HepG2 (cell line): ENCODE measurements around the gene SPTBN2. TPM values are rescaled to one million over a fixed set of nuclear protein-coding genes. Genes with fewer than 3 reads are reported as not detected.

Experiments used
- ATAC-seq: fragments of 200-7000 bp; cut with Tn5 transposase; 3 replicates; pipeline ENCODE4 v1.9.1; 2020; ENCODE audit warnings: mild to moderate bottlenecking, moderate library complexity
- BruUV-seq: library from RNA; stranded (reverse); fragments of 400-500 nt; replicated peaks from 2 replicates; lab custom pipeline; 2021; lab: Mats Ljungman, UMichigan
- CTCF ChIA-PET: fragments of 300-600 bp; formaldehyde crosslinking; extraction: SDS; loops from one replicate; lab custom pipeline; 2021; ENCODE audit warnings: low total read pairs, inconsistent platforms, low intra/inter-chr PET ratio; lab: Yijun Ruan, JAX
- POLR2A ChIA-PET: fragments of 350-600 bp; sonication (Branson Sonifier 250); formaldehyde crosslinking; loops from one replicate; lab custom pipeline; 2020; ENCODE audit warnings: antibody characterized with exemption, inconsistent platforms; lab: Yijun Ruan, JAX
- DNase-seq: peaks from one replicate; pipeline ENCODE4 v3.0.0-alpha.2; 2015; ENCODE audit warnings: low spot score
- FAIRE-seq: peaks from 3 replicates; lab custom pipeline; 2011; peaks lifted over from hg19 to GRCh38; lab: Jason Lieb, UNC
- H2AFZ ChIP-seq: one replicate; pipeline ENCODE4 v1.6.1; 2011; ENCODE audit warnings: low read length, inconsistent platforms
- H3K27ac ChIP-seq: fragments of 300-600 bp; 3 replicates; pipeline ENCODE4 v1.8.0; 2011; ENCODE audit warnings: mixed run types, mild to moderate bottlenecking, mixed read lengths, low read length, inconsistent platforms; ENCODE audit not compliant: insufficient read depth; ENCODE audit errors: extremely low read length
- H3K27me3 ChIP-seq, 2 experiments: fragments of 200-600 bp in 1 of 2; 2 replicates in 1 of 2; 3 replicates in 1 of 2; pipeline versions ENCODE4 v1.6.0 to v1.8.0; 2011; ENCODE audit warnings: low read length in 2 of 2, mild to moderate bottlenecking in 2 of 2, moderate library complexity in 2 of 2, inconsistent platforms in 1 of 2; ENCODE audit not compliant: insufficient read depth in 2 of 2, control insufficient read depth in 1 of 2
- H3K36me3 ChIP-seq, 2 experiments: fragments of 200-600 bp in 1 of 2; replicated peaks in 1 of 2; 2 replicates in 1 of 2; 3 replicates in 1 of 2; pipeline versions ENCODE4 v1.5.1 to v1.8.0; 2011; ENCODE audit warnings: low read length in 2 of 2, inconsistent platforms in 1 of 2; ENCODE audit not compliant: insufficient read depth in 2 of 2, control insufficient read depth in 1 of 2
- H3K4me1 ChIP-seq: 2 replicates; pipeline ENCODE4 v1.5.1; 2012; ENCODE audit warnings: low read length, inconsistent platforms; ENCODE audit not compliant: insufficient read depth
- H3K4me2 ChIP-seq: 2 replicates; pipeline ENCODE4 v1.6.0; 2011; ENCODE audit warnings: low read depth, low read length, inconsistent platforms
- H3K4me3 ChIP-seq, 3 experiments: fragments of 200-600 bp in 1 of 3; sonication (generic), shearing (Covaris generic) in 1 of 3; replicated peaks in 1 of 3; 2 replicates each; pipeline ENCODE4 v1.5.1; 2011 to 2016; ENCODE audit warnings: low read length in 3 of 3, inconsistent platforms in 2 of 3, low read depth in 2 of 3, mild to moderate bottlenecking in 2 of 3, control low read depth in 1 of 3, mixed read lengths in 1 of 3; ENCODE audit not compliant: insufficient read depth in 1 of 3
- H3K79me2 ChIP-seq: one replicate; pipeline ENCODE4 v1.6.1; 2011; ENCODE audit warnings: low read length, inconsistent platforms; ENCODE audit not compliant: insufficient read depth
- H3K9ac ChIP-seq: 2 replicates; pipeline ENCODE4 v1.6.0; 2011; ENCODE audit warnings: mild to moderate bottlenecking, low read depth, low read length, inconsistent platforms; ENCODE audit not compliant: insufficient read depth
- H3K9me3 ChIP-seq: 2 replicates; pipeline ENCODE4 v1.5.1; 2012; ENCODE audit warnings: mild to moderate bottlenecking, low read length
- H4K20me1 ChIP-seq: 2 replicates; pipeline ENCODE4 v1.6.0; 2011; ENCODE audit warnings: inconsistent platforms, mild to moderate bottlenecking, low read length, moderate library complexity; ENCODE audit not compliant: insufficient read depth
- HES4 ChIP-seq: sonication (generic); formaldehyde crosslinking; IDR thresholded peaks from 2 replicates; pipeline ENCODE4 v1.9.0; 2021; ENCODE audit warnings: mild to moderate bottlenecking, missing genetic modification reagents, borderline replicate concordance
- RFXANK ChIP-seq: IDR thresholded peaks from 2 replicates; pipeline ENCODE4 v1.6.1; 2016
- SMAD3 ChIP-seq: sonication (generic); formaldehyde crosslinking; IDR thresholded peaks from 2 replicates; pipeline ENCODE4 v1.4.0; 2020; ENCODE audit warnings: missing genetic modification reagents
- WGBS: methylation state at CpG from one replicate; pipeline ENCODE4 v1.1.6; 2017; ENCODE audit warnings: low lambda C conversion rate; 5-methylcytosine and 5-hydroxymethylcytosine counted together
- in situ Hi-C: cut with HindIII; loops from 2 replicates; pipeline ENCODE4 v1.10.0; 2017; ENCODE audit warnings: low pct_unique_long_range_greater_than_20kb; ENCODE audit not compliant: extremely low pct_ligation_motif_present
- intact Hi-C: fragments of 100-400 bp; cut with micrococcal nuclease; formaldehyde crosslinking; loops from one replicate; pipeline ENCODE4 v1.10.0; 2022; ENCODE audit not compliant: unreplicated experiment
- polyA plus RNA-seq, 8 experiments: library from polyadenylated mRNA; depleted of rRNA in 3 of 8; stranded (reverse) in 7 of 8; unstranded in 1 of 8; fragments of >200 nt; fragmentation: Illumina TruSeq in 4 of 8; extraction: Trizol in 4 of 8; gene quantifications; 2 replicates each; pipeline versions ENCODE4 v1.2.1 to v1.2.3, GENCODE V29; 2011 to 2016; ENCODE audit warnings: low read depth in 4 of 8, missing spikeins in 1 of 8, mixed read lengths in 1 of 8; ENCODE audit not compliant: insufficient read depth in 1 of 8
- total RNA-seq, 5 experiments: library from RNA; depleted of rRNA; stranded (reverse); fragments of >200 nt; fragmentation: Illumina TruSeq; extraction: Trizol; gene quantifications; 2 replicates each; pipeline ENCODE4 v1.2.3, GENCODE V29; 2016; ENCODE audit warnings: low read depth in 1 of 5
- TF ChIP-seq, protein P1 (sequence below): sonication (generic); formaldehyde crosslinking; IDR thresholded peaks from 2 replicates; pipeline ENCODE4 v1.5.1; 2020; ENCODE audit warnings: mild to moderate bottlenecking, missing genetic modification reagents, borderline replicate concordance
- TF ChIP-seq, protein P2 (sequence below): sonication (generic); formaldehyde crosslinking; IDR thresholded peaks from 2 replicates; pipeline ENCODE4 v1.9.0; 2022; ENCODE audit warnings: low read depth, missing genetic modification reagents

SPTBN2 gene
- total and polyA plus RNA-seq, 2 of the 13 experiments (the other 11 are each of a cell fraction or from before 2014, with no cell fraction given), result 0.65 to 4.0 TPM

DNA sequence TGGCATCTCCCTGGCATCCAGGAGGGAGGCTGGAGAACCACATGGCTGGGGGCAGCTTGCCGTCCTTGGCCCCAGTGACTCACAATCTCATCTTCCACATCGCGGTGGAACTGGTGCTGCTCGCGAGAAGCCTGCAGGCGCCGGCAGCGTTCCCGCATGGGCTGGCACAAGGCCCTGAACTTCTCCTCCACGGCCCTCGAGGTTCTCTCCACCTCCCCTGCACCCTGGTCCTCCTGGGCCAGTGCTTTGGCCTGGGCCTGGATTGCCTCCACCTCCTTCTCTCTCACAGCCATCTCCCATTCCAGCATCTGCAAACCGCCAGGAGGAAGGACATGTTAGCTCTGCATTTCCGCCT is 35.0 kb downstream of the SPTBN2 start:
- in situ Hi-C loops, result loop anchor here (5.0 to 10.0 kb wide), 3 partner anchors 138 to 289 kb away; partner anchors contain the start of gene C11orf86
- TF ChIP-seq, protein P1, sequence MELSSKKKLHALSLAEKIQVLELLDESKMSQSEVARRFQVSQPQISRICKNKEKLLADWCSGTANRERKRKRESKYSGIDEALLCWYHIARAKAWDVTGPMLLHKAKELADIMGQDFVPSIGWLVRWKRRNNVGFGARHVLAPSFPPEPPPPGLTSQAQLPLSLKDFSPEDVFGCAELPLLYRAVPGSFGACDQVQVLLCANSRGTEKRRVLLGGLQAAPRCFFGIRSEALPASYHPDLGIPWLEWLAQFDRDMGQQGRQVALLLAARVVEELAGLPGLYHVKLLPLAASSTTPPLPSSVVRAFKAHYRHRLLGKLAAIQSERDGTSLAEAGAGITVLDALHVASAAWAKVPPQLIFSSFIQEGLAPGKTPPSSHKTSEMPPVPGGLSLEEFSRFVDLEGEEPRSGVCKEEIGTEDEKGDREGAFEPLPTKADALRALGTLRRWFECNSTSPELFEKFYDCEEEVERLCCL (CRISPR knock-in tag), result no peak
- no peak for TF ChIP-seq HES4 (CRISPR knock-in tag)
- TF ChIP-seq RFXANK, result no peak
- TF ChIP-seq, protein P2, sequence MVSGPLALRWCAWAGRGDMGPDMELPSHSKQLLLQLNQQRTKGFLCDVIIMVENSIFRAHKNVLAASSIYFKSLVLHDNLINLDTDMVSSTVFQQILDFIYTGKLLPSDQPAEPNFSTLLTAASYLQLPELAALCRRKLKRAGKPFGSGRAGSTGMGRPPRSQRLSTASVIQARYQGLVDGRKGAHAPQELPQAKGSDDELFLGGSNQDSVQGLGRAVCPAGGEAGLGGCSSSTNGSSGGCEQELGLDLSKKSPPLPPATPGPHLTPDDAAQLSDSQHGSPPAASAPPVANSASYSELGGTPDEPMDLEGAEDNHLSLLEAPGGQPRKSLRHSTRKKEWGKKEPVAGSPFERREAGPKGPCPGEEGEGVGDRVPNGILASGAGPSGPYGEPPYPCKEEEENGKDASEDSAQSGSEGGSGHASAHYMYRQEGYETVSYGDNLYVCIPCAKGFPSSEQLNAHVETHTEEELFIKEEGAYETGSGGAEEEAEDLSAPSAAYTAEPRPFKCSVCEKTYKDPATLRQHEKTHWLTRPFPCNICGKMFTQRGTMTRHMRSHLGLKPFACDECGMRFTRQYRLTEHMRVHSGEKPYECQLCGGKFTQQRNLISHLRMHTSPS, result 0 out of 2 replicates have a peak, but pooled peaks have one; percentile 0
- no peak for TF ChIP-seq SMAD3
- Histone ChIP-seq H3K9ac (no peak overlapping the region), H3K4me1 (no peaks in the 10 kb centered on the region), H3K27me3 (no peaks in the 10 kb centered on the region), H3K79me2 (no peaks in the 10 kb centered on the region), H3K27ac (no peak overlapping the region), H2AFZ (no peak overlapping the region), H3K4me3 (no peak overlapping the region), H3K9me3 (no peaks in the 10 kb centered on the region), H3K4me2 (no peak overlapping the region), H4K20me1 (no peaks in the 10 kb centered on the region), H3K36me3 (no peaks in the 10 kb centered on the region)
- DNase-seq (no peak), FAIRE-seq (no peak), ATAC-seq (no peak)
- BruUV-seq, result no TSS peak
- POLR2A ChIA-PET, result no interaction called here
- intact Hi-C loops, result loop anchor here (1.0 to 2.0 kb wide), 2 partner anchors 140 to 283 kb away; no protein-coding TSS in a partner anchor
- CTCF ChIA-PET, result interaction anchor here (0.7 to 2.5 kb wide), 6 partner anchors 115 to 286 kb away, joined by 3 to 84 read pairs (median 4); no protein-coding TSS in a partner anchor
- 88% methylated on average over 5 of the region's 13 CpGs for WGBS
